ENCODE data around the gene APOC4. TPM values are rescaled to one million over a fixed set of nuclear protein-coding genes. Genes with fewer than 3 reads are reported as not detected.
A peak's percentile ranks its signal among the peaks of the same experiment; 100 is the strongest.

The APOC4 gene
- total RNA-seq, 1 donor from 2014 or later: 0.68 TPM

- no peak overlapping the region for H3K27ac ChIP-seq
- H3K9me3 ChIP-seq: no peaks in the 10 kb centered on the region
- peaks cover 90% of the 10 kb centered on the region for H3K36me3 ChIP-seq
- DNase-seq: peak; percentile 72
- H3K4me3 ChIP-seq: no peak overlapping the region
- intact Hi-C loops (cut with DNase I): no loop called here
- H3K4me1 ChIP-seq: no peaks in the 10 kb centered on the region
- ATAC-seq: peak; percentile 55 to 64
- TF ChIP-seq, protein P1, sequence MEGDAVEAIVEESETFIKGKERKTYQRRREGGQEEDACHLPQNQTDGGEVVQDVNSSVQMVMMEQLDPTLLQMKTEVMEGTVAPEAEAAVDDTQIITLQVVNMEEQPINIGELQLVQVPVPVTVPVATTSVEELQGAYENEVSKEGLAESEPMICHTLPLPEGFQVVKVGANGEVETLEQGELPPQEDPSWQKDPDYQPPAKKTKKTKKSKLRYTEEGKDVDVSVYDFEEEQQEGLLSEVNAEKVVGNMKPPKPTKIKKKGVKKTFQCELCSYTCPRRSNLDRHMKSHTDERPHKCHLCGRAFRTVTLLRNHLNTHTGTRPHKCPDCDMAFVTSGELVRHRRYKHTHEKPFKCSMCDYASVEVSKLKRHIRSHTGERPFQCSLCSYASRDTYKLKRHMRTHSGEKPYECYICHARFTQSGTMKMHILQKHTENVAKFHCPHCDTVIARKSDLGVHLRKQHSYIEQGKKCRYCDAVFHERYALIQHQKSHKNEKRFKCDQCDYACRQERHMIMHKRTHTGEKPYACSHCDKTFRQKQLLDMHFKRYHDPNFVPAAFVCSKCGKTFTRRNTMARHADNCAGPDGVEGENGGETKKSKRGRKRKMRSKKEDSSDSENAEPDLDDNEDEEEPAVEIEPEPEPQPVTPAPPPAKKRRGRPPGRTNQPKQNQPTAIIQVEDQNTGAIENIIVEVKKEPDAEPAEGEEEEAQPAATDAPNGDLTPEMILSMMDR (IDR thresholded peaks at IDR 0.05): peak; percentile 51
- no peaks in the 10 kb centered on the region for H3K27me3 ChIP-seq (ENCODE audit: low read depth)
Observed at GRCh38 chr19:44988896-44989556, 47.0 kb downstream of the APOC4 start.

GRCh38 chr19:44990459-44990858 is 48.4 kb downstream of the APOC4 start:
- Histone ChIP-seq H3K27me3 (ENCODE audit: low read depth) (no peaks in the 10 kb centered on the region), H3K4me1 (no peaks in the 10 kb centered on the region)
- intact Hi-C loops (cut with DNase I): no loop called here

DNA sequence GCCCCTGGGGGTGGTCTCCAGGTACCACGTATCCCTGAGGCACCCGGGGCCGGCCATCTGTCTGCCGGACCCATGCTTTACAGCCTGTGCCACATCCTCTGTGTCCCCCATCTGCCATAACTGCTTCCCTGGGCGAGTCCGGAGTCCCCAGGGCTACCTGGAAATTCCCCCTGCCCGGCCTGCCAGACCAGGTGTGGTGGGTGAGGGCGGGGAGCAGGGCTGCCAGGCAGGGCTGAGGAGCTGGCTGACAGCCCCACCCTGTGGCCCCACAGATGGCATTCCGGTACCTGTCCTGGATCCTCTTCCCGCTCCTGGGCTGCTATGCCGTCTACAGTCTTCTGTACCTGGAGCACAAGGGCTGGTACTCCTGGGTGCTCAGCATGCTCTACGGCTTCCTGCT is 48.9 kb downstream of the APOC4 start:
- Histone ChIP-seq H3K9me3 (no peaks in the 10 kb centered on the region), H3K4me1 (no peaks in the 10 kb centered on the region), H3K27ac (no peak overlapping the region), H3K36me3 (peaks cover 71% of the 10 kb centered on the region), H3K4me3 (no peak overlapping the region), H3K27me3 (ENCODE audit: low read depth) (no peaks in the 10 kb centered on the region)
- DNase-seq (no peak), ATAC-seq (no peak)
- TF ChIP-seq, protein P1 (IDR thresholded peaks at IDR 0.05): no peak
- intact Hi-C loops (cut with DNase I): no loop called here

More at GRCh38 chr19:44990459-44990858, 48.4 kb downstream of the APOC4 start:
- DNase-seq (no peak), ATAC-seq (no peak)
- Histone ChIP-seq H3K9me3 (no peaks in the 10 kb centered on the region), H3K4me3 (no peak overlapping the region), H3K27ac (no peak overlapping the region), H3K36me3 (peaks cover 76% of the 10 kb centered on the region)
- TF ChIP-seq, protein P1 (IDR thresholded peaks at IDR 0.05): no peak

DNA sequence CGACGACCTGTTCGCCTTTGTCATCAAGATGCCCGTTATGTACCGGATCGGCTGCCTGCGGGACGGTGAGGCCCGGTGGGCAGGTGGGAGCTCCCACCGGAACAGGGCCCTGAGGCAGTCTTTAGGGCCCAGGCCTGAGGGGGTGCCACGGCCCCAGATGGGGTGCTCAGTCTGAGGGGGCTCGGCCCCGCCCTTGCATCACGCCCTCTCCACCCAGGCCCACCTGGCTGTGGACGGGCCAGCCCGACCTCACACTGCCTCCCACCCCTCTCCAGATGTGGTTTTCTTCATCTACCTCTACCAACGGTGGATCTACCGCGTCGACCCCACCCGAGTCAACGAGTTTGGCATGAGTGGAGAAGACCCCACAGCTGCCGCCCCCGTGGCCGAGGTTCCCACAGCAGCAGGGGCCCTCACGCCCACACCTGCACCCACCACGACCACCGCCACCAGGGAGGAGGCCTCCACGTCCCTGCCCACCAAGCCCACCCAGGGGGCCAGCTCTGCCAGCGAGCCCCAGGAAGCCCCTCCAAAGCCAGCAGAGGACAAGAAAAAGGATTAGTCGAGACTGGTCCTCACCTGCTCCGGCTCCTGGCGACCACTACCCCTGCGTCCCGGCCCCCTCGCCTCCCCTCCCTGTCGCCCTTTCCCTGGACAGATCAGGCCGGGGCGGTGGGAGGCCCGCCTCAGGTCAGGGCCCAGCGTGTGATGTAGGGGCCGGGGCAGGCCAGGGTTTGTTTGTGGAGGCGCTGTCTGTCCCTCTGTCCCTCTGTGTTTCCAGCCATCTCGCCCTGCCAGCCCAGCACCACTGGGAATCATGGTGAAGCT is 50.5 kb downstream of the APOC4 start:
- no peak for DNase-seq
- Histone ChIP-seq H3K27me3 (ENCODE audit: low read depth) (no peaks in the 10 kb centered on the region), H3K9me3 (no peaks in the 10 kb centered on the region), H3K4me1 (no peaks in the 10 kb centered on the region), H3K4me3 (no peak overlapping the region), H3K27ac (no peak overlapping the region), H3K36me3 (peaks cover 56% of the 10 kb centered on the region)
- TF ChIP-seq, protein P1 (IDR thresholded peaks at IDR 0.05): no peak
- no peak for ATAC-seq
- intact Hi-C loops (cut with DNase I): no loop called here

DNA sequence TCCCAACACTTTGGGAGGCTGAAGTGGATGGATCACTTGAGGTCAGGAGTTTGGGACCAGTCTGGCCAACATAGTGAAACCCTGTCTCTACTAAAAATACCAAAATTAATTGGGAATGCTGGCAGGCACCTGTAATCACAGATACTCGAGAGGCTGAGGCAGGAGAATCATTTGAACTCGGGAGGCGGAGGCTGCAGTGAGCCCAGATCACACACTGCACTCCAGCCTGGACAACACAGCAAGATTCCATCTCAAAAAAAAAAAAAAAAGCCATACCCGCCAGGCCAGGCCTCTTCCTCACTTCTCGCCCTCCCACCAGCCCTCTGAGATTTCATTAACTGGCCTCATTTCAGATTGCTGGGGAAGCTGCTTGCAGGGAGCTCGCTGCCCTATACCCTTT is 51.5 kb downstream of the APOC4 start:
- DNase-seq (no peak), ATAC-seq (no peak)
- Histone ChIP-seq H3K36me3 (peaks cover 46% of the 10 kb centered on the region), H3K9me3 (no peaks in the 10 kb centered on the region), H3K4me1 (no peaks in the 10 kb centered on the region), H3K27ac (no peak overlapping the region), H3K27me3 (ENCODE audit: low read depth) (no peaks in the 10 kb centered on the region), H3K4me3 (no peak overlapping the region)
- TF ChIP-seq, protein P1 (IDR thresholded peaks at IDR 0.05): no peak
- intact Hi-C loops (cut with DNase I): no loop called here
